ENCODE measurements around the gene FEM1C. TPM values are rescaled to one million over a fixed set of nuclear protein-coding genes. Genes with fewer than 3 reads are reported as not detected.

FEM1C gene
- total RNA-seq, 2 experiments from 2014 or later = 14.7 to 15.6 TPM

DNA sequence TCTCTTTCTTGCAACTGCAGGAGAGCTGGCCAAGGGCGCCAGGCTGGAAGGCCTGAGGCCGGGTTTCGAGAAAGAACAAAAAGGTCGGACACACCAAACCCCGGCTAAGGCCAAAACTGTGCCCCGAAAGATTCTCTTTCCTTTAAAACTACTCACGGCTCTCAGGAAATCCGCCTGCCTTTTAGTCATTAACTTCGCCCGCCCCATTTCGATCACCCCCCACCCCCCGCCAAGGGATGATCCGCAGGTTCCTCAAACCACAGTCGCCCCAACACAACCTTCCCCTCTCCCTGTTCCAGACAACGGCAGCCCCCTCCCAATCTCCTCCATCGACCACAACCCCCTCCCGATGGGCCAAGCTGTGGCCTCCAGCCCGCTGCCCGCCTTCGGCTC lies 536 bp downstream of the FEM1C start:
- Mint-ChIP-seq H3K4me1 (peaks cover 46% of the 10 kb centered on the region), H3K27me3 (no peaks in the 10 kb centered on the region), H3K9me3 (peaks cover 7% of the 10 kb centered on the region), H3K36me3 (peaks cover 58% of the 10 kb centered on the region), H3K4me3 (peak overlapping the region; percentile 97), H3K27ac (peak overlapping the region; percentile 98)
- no peak for DNase-seq

DNA sequence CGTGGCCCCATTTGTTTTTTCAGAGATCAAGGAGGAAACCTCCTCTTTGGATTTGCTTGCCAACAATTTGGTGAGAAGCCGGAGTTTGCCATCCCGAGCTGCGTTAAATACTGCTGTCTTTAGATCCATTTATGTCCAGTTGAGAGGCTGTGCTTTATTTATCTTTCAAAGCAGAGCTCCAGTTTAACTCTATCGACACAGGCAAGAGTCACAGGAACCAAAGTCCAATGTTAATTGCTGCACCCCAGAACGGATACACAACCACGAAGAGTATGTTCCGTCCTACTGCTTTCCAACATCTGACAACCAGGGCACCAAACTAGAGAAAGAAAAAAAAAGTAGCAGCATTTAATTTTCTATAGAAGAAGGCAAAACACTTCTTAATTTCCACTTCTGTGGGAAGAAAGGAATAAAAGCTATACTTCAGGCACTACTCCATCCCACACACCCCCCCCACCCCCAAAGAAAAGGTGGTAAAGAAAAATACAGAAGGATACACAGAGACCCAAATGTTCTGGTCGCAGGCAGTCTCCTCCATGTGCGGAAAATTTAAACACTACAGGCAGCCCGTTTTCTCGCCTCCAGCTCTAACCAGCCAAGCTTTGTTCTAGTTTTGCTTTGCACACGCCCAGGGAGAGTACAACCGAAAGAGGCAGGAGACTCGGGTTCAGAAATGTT lies 1.1 kb downstream of the FEM1C start:
- DNase-seq = peak; percentile 58
- peaks cover 7% of the 10 kb centered on the region for H3K9me3 Mint-ChIP-seq

DNA sequence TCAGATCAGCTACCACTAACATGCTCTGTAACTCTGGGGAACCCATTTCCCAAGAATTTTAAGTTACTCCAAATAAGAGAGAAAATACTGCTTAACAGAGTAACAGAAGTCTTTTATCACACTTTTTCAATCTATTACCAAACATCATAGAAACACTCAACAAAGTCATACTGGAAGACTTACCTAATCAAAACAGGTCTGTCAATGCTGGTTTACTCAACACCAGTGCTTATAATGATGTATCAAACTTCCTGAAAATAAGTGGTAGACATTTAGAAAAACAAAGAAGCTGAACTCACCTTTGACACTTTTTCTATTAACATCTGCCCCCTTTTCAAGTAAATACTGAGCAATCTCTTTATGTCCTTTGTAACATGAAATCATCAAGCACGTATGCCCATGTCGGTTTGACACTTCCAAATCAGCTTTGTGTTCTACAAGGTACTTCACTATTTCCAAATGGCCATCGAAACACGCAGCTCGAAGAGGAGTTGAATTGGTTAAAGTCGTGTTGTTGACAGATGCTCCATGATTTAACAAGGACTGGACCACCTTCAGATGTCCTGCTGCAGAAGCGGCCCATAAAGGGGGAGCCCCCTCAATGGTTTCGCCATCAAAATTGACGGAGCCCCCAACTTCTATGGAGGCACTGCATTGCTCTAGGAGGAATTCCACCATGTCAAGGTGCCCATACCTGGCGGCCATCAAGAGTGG lies 1.8 kb downstream of the FEM1C start:
- no peaks in the 10 kb centered on the region for H3K27me3 Mint-ChIP-seq
- H3K4me3 Mint-ChIP-seq = peak overlapping the region; percentile 97
- H3K9me3 Mint-ChIP-seq = peaks cover 7% of the 10 kb centered on the region
- H3K27ac Mint-ChIP-seq = peak overlapping the region; percentile 98
- H3K4me1 Mint-ChIP-seq = peaks cover 55% of the 10 kb centered on the region
- peaks cover 69% of the 10 kb centered on the region for H3K36me3 Mint-ChIP-seq
- DNase-seq = no peak

More for the DNA sequence above, 1.1 kb downstream of the FEM1C start:
- peaks cover 63% of the 10 kb centered on the region for H3K36me3 Mint-ChIP-seq
- H3K4me3 Mint-ChIP-seq = peak overlapping the region; percentile 97
- peaks cover 50% of the 10 kb centered on the region for H3K4me1 Mint-ChIP-seq
- H3K27me3 Mint-ChIP-seq = no peaks in the 10 kb centered on the region
- peak overlapping the region; percentile 98 for H3K27ac Mint-ChIP-seq

DNA sequence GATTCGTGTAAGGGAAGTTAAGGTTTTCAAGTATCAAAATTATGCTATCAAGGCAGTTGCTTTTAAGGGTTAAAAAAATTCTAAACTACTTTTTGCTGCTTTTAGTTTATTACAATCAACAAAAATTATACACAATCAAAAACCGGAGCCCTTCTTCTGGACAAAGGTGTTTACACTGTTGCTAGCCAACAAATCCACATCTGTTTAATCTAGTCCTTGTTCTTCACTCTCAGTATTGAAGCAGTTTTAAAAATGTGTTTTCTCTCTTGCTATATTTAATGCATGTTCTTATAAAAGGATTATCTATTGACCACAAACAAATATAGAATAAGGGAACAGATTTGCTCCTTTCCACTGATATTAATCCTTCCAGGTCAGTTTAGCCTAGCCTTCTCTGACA lies 2.5 kb downstream of the FEM1C start:
- peaks cover 73% of the 10 kb centered on the region for H3K36me3 Mint-ChIP-seq
- H3K9me3 Mint-ChIP-seq = peaks cover 7% of the 10 kb centered on the region
- no peak for DNase-seq
- no peaks in the 10 kb centered on the region for H3K27me3 Mint-ChIP-seq
- H3K27ac Mint-ChIP-seq = no peak overlapping the region
- H3K4me3 Mint-ChIP-seq = peak overlapping the region; percentile 97
- peaks cover 58% of the 10 kb centered on the region for H3K4me1 Mint-ChIP-seq

DNA sequence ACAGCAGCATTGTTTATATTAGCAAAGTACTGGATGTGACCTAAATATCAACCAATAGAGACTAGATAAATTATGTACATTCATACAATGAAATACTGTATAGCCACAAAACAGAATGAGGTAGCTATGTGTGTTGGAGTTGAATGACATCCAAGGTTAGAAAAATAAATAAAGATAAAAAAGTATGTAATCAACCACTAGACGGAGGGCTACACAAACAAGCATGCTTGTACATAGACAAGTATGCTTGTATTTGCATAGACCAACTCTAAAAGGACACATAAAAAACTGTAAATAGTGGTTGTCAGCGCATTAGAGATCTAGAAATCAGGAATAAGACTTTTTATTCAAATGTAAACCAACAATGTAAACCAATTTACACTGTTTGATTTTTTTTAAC lies 3.0 kb downstream of the FEM1C start:
- Mint-ChIP-seq H3K27me3 (no peaks in the 10 kb centered on the region), H3K9me3 (peaks cover 7% of the 10 kb centered on the region), H3K27ac (no peak overlapping the region), H3K36me3 (peaks cover 76% of the 10 kb centered on the region), H3K4me3 (peak overlapping the region; percentile 97), H3K4me1 (peaks cover 62% of the 10 kb centered on the region)
- DNase-seq = no peak

DNA sequence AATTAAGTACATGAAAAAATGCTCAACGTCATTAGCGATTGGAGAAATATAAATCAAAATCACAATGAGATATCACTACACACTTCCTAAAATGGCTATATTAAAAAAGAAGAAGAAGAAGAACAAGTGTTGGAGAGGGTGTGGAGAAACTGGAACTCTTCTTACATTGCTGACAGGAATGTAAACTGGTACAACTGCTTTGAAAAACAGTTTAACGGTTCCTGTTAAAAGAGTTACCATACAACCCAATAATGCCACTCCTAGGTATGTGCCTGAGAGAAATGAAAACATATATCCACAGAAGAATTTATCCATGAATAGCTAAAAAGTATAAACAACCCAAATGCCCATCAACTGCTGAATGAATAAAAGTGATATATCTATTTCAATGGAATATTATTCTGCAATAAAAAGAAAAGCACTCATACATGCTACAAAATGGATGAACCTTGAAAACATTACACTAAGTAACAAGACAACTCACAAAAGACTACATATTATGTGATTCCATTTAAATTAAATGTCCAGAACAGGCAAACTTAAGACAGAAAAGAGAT lies 9.0 kb downstream of the FEM1C start:
- Mint-ChIP-seq H3K4me1 (peaks cover 72% of the 10 kb centered on the region), H3K27ac (no peak overlapping the region), H3K27me3 (no peaks in the 10 kb centered on the region), H3K4me3 (no peak overlapping the region), H3K36me3 (peaks cover 59% of the 10 kb centered on the region), H3K9me3 (peaks cover 1% of the 10 kb centered on the region)
- DNase-seq = no peak

DNA sequence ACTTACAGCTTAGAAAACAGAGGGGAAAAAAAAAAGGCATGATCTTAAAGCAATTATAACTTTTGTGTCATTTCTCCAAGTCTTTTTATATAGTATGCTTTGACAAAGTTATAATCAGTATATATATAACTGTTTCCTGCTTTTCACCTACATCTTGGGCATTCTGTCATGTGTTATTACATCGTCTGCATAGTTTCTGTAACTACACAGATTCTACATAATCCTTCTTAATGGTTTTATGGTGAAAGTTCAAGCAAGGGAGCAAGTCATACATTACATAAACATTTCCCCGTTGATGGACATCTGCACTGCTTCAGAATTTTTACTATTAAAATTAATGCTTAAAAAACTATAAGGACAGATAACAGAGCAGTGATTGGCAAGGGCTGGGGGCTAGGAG lies 12.1 kb downstream of the FEM1C start:
- peaks cover 67% of the 10 kb centered on the region for H3K4me1 Mint-ChIP-seq
- H3K27me3 Mint-ChIP-seq = no peaks in the 10 kb centered on the region
- peaks cover 39% of the 10 kb centered on the region for H3K36me3 Mint-ChIP-seq
- no peak overlapping the region for H3K27ac Mint-ChIP-seq
- DNase-seq = no peak
- H3K9me3 Mint-ChIP-seq = peaks cover 1% of the 10 kb centered on the region
- no peak overlapping the region for H3K4me3 Mint-ChIP-seq

DNA sequence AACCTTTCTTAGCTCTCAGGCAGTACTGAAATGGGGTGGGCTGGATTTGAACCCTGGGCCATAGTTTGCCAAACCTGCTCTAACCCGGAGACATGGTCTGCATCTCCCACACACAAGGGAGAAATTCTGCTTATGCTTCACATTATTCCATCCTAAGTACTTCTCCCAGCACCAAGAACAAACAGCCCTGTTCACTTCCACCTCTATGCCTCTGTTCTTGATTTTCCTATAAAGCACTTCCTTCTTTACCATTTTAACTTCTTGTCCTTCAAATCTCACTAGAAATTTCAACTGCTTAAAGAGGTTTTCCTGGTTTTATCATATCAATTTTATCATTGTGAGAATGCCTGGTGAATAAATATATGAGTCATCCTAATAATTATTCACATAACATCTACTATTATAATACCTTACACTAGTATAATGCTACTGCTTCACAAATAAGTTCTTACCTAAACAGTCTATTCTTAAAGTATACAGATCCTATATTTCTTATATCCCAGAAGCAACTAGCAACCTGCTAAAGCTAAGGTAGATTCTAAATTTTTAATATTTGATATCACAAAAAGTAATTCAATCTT lies 12.7 kb downstream of the FEM1C start:
- H3K9me3 Mint-ChIP-seq = no peaks in the 10 kb centered on the region
- no peak overlapping the region for H3K27ac Mint-ChIP-seq
- H3K27me3 Mint-ChIP-seq = no peaks in the 10 kb centered on the region
- peaks cover 34% of the 10 kb centered on the region for H3K36me3 Mint-ChIP-seq
- H3K4me1 Mint-ChIP-seq = peaks cover 62% of the 10 kb centered on the region
- DNase-seq = no peak
- no peak overlapping the region for H3K4me3 Mint-ChIP-seq

DNA sequence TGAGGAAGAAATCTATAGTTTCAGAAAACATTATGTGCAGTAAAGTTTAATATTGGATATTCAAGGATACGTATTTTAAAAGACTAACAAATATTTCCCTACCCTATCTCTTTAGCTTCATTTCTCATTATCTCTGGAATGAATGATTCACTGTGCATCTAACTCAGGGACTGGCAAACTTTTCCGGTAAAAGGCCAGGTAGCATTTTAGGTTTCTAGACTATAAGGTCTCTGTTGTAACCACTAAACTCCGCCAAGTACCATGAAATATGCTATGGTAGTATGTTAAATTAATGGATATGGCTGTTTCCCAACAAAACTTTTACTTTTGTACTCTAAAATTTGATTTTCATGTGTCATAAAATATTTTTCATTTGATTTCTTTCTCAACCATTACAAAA lies 13.2 kb downstream of the FEM1C start:
- Mint-ChIP-seq H3K9me3 (no peaks in the 10 kb centered on the region), H3K4me3 (no peak overlapping the region), H3K27ac (no peak overlapping the region), H3K36me3 (peaks cover 34% of the 10 kb centered on the region), H3K27me3 (no peaks in the 10 kb centered on the region), H3K4me1 (peaks cover 61% of the 10 kb centered on the region)
- DNase-seq = no peak

DNA sequence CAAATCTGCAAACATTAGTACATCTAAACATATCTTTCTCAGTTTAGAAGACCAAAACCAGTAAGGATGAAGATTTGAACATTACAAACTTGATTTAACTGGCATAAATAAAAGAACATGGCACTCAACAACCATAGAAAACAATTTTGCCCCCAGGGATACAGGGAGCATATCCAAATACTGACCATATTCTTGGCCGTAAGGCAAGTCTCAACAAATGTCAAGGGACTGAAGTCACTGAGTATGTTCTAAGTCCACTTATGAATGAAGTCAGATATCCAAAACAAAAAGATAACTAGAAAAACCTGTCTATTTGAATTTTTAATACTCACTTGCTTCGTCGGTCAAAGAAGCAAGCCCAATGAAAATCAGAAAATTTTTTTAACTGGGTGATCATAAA lies 14.1 kb downstream of the FEM1C start:
- Mint-ChIP-seq H3K36me3 (peaks cover 28% of the 10 kb centered on the region), H3K27me3 (no peaks in the 10 kb centered on the region), H3K4me1 (peaks cover 57% of the 10 kb centered on the region), H3K27ac (no peak overlapping the region), H3K9me3 (no peaks in the 10 kb centered on the region), H3K4me3 (no peak overlapping the region)
- DNase-seq = no peak

DNA sequence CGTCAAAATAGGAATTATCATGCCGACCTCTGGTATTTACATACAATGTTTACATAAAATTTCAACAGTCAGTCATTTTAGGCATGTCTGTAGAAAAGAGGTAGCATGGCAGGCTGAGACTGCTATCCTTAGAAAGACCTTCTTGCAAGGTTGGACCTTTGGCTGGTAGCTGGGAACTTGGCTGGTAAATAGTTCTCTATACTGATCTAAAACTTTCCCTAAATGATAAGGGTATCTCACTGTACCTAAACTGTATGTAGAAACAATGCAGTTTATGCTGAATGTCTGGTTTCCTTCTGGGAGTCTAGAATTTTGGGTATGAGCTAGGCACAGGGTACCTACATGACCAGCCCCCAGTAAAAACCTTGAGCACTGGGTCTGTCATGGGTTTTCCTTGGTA lies 18.0 kb downstream of the FEM1C start:
- H3K27ac Mint-ChIP-seq = no peak overlapping the region
- H3K4me1 Mint-ChIP-seq = peaks cover 50% of the 10 kb centered on the region
- H3K4me3 Mint-ChIP-seq = no peak overlapping the region
- peaks cover 38% of the 10 kb centered on the region for H3K36me3 Mint-ChIP-seq
- no peaks in the 10 kb centered on the region for H3K27me3 Mint-ChIP-seq
- DNase-seq = no peak
- no peaks in the 10 kb centered on the region for H3K9me3 Mint-ChIP-seq

DNA sequence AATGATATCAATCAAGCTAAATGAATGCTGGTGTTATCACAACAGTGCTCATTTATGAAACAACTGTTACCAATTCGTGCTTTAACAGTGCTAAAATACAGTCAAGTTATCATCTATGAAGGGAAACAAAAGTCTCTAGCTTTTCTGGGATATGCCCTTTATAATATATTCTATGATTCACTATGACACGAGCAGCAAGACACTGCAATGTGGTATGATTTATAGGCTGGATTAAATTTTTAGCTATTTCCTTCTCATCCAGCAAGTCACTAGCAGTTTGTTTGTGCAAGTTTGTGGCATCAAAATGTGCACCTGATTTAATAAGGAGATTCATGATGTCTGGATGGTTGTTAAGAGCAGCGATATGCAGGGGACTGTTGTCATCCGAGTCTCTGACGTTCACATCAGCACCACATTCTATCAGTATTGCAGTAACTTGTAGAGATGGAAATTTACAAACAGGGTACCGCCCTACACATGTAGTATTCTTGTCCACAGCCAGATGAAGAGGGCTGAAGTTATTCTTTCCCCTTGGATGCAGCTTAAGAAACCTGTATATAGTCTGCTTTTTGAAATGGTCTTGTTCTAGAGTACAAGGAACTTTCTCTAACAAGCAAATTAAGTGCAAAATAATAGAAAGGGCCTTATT lies 20.3 kb downstream of the FEM1C start:
- peaks cover 47% of the 10 kb centered on the region for H3K36me3 Mint-ChIP-seq

DNA sequence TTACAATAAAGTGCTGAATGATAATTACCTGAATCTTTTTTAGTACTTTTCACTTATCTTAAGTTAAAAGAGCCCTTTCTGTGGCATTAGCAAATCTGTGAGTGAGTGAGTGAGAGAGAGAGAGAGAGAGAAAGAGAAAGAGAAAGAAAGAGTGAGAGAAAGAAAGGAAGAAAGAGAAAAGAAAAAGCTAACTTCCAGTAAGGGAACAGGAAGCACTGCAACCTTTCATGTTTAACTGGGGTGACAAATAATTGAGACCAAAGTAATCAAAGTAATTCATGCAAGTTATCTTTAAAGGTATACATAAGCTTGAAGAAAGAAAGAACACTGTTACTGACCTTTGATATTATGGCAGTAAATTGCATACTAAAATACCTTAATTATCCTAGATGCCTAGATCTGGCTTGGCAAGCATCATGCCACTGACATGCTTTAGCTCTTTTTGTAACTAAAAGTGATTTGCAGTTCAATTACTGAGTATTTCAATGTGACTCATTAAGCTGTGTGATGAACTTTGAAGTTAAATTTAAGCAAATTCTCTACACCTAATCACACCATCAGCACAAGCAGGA lies 21.7 kb downstream of the FEM1C start:
- Mint-ChIP-seq H3K4me3 (peak overlapping the region; percentile 36), H3K4me1 (peaks cover 36% of the 10 kb centered on the region), H3K36me3 (peaks cover 44% of the 10 kb centered on the region), H3K27me3 (no peaks in the 10 kb centered on the region), H3K9me3 (no peaks in the 10 kb centered on the region), H3K27ac (peak overlapping the region; percentile 75)
- no peak for DNase-seq

More for the DNA sequence above, 20.3 kb downstream of the FEM1C start:
- H3K27me3 Mint-ChIP-seq = no peaks in the 10 kb centered on the region
- H3K4me1 Mint-ChIP-seq = peaks cover 48% of the 10 kb centered on the region
- DNase-seq = no peak
- H3K4me3 Mint-ChIP-seq = no peak overlapping the region
- no peak overlapping the region for H3K27ac Mint-ChIP-seq
- H3K9me3 Mint-ChIP-seq = no peaks in the 10 kb centered on the region

DNA sequence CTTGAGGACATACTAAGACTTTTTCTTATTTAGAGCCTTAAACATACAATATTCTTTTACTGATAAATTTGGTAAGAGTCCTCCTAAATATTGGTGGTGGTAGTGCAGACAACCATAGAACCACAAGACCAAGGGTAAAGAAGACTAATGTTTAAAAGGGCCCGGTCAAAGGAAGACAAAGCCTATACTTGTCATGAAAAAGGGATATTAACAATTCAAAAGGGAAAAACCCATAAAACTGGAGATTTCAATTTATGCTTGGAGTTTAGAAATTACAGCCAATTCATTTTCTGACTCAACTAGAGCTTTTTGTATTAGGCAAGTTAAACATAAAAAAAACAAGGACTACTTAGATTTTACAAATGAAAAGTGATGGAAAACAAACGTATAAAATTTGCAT lies 24.4 kb downstream of the FEM1C start:
- no peak for DNase-seq
- no peaks in the 10 kb centered on the region for H3K27me3 Mint-ChIP-seq
- no peak overlapping the region for H3K4me3 Mint-ChIP-seq
- H3K9me3 Mint-ChIP-seq = no peaks in the 10 kb centered on the region
- H3K36me3 Mint-ChIP-seq = peaks cover 43% of the 10 kb centered on the region
- peaks cover 29% of the 10 kb centered on the region for H3K4me1 Mint-ChIP-seq
- no peak overlapping the region for H3K27ac Mint-ChIP-seq

DNA sequence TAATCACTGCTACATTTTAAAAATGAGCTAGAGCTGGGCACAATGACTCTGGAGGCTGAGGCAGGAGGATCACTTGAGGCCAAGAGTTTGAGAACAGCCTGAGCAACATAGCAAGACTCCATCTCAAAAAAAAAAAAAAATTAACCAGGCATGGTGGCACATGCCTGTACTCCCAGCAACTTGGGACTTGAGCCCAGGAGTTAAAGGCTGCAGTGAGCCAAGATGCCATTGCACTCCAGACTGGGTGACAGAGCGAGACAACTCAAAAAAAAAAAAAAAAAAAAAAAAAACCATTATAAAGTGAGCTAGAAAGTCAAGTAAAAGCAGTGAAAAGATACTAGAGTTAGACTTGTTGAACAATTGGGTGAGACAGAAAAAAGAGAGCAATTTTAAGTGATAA lies 28.2 kb downstream of the FEM1C start:
- H3K27me3 Mint-ChIP-seq = no peaks in the 10 kb centered on the region
- H3K36me3 Mint-ChIP-seq = peaks cover 29% of the 10 kb centered on the region
- peaks cover 9% of the 10 kb centered on the region for H3K4me1 Mint-ChIP-seq
- DNase-seq = no peak
- peaks cover 5% of the 10 kb centered on the region for H3K9me3 Mint-ChIP-seq
- no peak overlapping the region for H3K4me3 Mint-ChIP-seq
- no peak overlapping the region for H3K27ac Mint-ChIP-seq

Measured in activated naive CD8-positive, alpha-beta T cell treated with anti-CD3 and anti-CD28 coated beads for 36 hours (primary cell).